Endometrium (tissue), 2 donors: ENCODE measurements around the gene SERPINA1.
"Not testable (repeated sequence)": the region's sequence is repeated elsewhere in the genome, so short reads cannot be mapped to it uniquely, and the experiment has no call there.

Source experiments
- FAIRE-seq: peaks from 2 replicates; lab custom pipeline; 2012; peaks lifted over from hg19 to GRCh38; lab: Jason Lieb, UNC
- donor health status: control.
- donor health status: control.

SERPINA1 gene

DNA sequence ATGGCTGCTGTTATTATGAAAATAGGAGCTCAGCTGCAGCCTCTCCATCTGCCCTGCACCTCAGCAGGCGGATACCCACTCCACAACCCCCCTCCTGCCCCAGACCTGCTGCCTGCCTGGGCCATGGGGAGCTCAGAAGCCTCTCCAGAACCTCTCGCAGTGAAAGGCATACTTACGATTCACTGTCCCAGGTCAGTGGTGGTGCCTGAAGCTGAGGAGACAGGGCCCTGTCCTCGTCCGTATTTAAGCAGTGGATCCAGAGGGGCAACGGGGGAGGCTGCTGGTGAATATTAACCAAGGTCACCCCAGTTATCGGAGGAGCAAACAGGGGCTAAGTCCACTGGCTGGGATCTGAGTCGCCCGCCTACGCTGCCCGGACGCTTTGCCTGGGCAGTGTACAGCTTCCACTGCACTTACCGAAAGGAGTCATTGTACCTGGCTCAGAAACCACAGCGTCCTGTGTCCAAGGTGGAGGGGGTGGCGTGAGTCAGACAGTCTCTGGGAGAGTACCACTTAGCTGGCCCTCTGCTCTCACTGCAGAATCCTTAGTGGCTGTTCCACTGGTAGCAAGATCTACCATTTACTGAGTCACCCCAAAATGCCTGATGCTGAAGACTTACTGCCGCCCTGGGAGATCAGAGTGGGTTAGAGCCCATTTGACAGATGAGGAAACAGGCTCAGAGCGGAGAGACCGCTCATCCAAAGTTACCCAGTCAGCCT, at the start of gene SERPINA1:
TSS of gene SERPINA1 (minus strand) at position 219 of the 720 bp plus-strand sequence. CDS start 5,365 bp downstream, outside the sequence.
- FAIRE-seq, result no peak

DNA sequence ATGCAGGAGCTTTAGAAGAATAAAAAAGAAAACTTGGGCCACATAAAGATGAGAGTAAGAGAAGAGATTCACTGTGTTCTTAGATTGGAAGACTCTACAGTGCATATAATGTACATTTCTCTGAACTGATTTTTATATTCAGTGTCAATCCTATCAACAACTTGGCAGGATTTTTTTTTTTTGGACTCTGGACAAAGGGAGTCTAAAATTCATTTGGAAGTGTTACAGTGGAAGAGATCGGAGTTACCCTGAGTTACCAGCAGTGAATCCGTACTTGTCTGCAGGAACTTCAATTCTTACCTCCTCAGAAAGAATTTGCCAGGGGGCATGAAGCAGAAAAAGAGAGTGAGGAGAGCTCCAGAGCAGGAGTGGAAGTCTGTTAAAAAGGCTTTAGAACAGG, 40.2 kb upstream of the SERPINA1 start:
- FAIRE-seq, result no peak

DNA sequence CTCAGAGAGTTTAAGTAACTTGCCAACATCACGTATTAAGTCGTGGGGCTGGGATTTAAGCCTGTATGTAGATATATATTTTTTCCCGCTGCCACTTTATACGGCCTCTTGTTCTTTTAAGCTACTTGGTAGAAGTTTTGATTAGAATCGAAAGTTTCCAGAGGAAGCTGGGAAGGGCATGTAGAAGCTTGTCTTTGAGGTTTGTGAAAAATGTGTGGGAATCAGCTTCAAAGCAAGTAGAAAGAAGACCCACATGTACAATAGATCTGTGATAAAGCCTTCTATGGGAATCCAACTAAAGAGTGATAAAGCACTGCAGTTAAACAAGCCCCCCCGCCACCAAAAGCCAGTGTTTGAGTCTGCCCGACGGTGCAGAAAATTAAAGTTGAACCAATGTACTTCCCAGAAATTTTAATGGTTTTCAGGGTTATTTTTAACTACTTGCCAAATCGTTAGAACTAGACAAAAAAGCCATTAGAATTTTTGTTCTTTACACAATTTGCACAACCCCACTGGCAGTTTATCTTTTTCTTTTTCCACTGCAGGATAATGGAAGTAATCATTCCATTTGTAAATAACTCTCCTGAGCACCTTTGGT, 38.7 kb upstream of the SERPINA1 start:
- FAIRE-seq, result no peak

DNA sequence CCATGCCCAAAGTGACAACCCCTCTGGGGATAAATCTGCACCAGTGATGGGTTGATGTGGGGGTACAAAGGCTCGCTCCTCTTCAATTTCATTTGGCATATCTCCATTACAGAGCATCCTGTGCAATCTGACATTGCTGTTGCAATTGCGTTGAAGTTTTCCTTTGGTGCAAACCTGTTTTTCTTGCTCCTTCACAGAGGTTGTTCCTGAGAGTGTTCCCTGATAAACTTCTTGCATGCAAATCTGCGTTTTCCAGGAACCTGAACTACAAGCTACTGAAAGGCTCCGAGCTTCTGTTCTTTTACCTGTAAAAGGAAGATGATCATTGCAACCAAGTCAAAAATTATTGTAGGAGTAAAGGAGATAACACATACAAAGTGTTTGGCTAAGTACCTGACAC, 38.1 kb upstream of the SERPINA1 start:
- FAIRE-seq, result no peak

DNA sequence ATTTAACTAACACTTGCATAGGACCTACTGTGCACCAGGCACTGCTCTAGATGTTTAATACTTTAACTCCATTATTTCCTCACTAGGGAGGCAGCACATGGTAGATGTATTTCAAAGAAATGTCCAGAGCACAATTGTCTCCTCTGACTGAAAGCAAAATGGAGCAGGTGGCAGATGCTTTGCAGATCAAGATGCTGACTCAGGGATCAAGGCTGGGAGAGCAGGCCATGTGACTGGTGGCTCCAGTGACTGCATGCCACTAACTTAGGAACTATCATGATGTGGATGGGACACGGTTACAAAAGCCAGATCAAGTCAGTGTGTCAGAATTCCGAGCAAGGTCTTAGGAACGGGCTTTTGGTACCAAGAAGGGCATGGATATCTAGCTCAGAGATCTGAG, 36.0 kb upstream of the SERPINA1 start:
- FAIRE-seq, result no peak

DNA sequence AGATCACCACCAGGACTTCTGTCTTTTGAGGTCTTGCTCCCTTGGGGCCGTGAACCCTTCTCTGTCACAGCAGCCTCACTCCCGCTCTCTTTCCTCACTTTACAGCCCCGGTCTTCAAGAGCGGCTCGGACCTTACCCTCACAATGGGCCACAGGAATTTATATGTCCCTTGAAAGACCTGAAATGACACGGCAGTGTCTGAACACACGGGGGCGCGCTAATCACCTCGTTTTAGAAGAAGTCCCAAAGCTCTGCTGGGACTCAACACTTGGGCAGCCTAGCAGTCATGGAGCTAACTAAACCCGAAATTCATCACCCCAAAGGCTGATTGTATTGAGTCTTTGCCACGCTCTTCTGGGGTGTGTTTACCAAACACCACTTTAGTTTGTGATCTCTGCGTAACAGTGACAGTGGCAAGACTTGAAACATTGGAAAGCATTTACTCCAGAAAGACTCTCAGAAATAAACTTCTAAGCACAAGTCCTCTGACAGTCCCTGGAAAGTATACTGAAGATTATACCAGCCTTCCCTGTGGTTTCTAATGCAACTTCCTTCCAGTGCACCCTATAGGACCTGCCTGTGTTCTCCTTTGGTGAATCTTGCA, 35.2 kb upstream of the SERPINA1 start:
- FAIRE-seq, result no peak

DNA sequence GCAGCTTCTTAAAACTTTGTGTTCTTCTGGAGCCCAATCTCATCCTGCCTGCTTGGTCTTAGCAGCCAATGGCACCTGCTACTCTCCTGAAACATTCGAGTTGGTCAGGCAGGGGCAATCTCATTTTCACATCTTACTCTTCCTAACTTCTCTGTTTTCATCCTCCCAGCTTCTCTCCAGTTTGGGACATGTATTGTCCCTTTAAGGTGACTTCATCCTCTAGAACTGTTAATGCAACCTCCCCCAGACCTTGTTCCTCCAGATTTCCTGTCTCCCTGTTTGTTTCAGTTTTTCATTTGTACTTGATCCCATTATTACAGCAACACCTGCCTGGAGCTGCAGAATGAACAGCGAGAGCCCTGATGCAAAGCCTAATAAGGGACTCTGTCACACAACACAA, 32.9 kb upstream of the SERPINA1 start:
- no peak for FAIRE-seq

DNA sequence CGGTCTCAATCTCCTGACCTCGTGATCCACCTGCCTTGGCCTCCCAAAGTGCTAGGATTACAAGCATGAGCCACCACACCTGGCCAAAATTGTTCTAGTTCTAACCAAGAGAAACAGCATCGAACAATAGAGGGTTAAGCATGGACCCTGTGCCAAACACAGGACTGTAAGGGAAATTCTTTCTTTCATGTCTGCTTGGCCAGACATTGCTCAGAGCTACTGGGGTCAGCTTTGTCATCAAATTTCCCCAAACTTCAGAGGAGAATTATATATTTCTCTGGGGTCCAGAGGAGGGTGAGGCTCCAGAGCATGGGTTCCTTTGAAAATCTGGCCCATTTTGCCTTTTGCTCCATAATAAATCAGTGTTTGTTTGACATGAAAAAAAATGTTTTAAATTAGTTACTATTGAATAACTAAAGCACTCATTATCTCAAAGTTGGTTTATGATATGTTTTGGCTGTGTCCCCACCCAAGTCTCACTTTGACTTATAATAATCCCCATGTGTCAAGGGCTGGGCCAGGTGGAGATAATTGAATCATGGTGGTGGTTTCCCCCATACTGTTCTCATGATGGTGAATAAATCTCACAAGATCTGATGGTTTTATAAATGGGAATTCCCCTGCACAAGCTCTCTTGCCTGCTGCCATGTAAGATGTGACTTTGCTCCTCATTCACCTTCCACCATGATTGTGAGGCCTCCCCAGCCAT, 29.2 kb upstream of the SERPINA1 start:
- FAIRE-seq, result not testable (repeated sequence)

DNA sequence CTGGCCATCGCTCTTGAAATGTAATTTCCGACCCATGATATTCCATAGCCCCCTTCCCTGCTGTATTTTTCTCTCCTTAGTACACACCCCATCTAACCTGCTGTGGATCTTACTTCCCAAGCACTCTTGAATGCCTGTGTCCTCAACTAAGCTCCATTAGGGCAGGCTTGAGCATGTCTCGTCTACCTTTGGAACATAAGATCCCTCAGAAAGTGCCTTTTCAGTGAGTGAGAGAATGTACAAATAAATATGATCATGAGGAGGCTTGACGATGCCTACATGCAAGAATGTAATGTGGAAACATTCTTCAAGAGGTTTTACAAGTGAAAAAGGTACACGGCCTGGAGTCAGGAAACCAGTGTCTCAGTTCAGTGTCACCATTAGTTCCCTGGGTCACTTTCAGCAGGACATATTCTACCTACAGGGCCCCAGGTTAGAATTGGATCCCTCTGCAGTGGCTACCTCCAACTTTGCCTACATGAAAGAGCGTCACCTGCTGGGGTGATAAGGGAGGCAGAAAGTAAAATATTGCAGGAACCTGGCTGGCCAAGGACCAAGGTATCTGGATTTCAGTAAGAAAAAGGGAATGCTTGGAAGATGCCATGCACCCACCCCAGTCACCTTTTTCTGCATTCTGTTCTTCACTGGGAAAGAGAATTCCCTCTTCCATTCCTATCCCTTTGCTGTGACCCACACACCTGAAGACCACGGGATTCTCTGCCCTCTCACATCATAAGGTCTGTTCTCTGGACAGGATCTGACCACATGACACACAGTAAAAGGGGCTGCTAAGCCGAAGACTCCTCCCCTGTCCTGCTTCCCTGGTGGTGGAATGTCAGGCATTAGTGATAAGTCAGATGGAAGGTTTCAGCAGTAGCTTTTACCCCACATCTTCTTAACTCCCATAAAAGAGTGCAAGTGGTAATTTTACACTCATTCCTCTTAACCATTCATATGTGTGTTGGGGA, 24.6 kb upstream of the SERPINA1 start:
- no peak for FAIRE-seq

DNA sequence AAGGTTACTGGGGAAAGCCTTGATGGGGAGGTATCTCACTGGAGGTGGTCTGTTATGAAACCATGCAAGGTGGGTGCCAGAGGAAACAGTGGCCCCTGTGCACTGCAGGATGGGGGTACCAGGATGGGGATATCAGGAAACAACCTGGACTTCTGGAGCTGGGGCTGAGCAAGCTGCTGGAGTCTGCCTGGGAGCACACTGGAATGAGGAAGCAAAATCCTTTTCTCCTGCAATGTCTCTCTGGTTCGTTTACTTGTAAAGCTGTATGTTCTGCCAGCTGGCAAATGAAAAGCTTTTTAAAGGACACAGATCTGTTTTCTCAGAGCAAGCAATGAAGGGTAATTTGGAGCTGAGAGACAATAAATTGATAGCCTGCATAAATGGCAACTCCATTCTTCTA, 23.2 kb upstream of the SERPINA1 start:
- no peak for FAIRE-seq

DNA sequence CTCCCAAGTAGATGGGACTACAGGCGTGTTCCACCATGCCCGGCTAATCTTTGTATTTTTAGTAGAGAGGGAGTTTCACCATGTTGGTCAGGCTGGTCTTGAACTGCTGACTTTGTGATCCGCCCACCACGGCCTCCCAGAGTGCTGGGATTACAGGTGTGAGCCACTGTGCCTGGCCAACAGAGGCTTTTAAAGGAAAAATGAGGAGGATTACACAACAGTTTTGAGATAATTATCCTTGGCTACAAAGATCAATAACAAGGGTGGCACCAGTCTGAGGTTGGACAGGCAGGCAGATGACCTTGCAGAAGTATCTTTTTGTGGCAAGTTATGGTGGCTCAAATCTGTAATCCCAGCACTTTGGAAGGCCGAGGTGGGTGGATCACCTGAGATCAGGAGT, 21.0 kb upstream of the SERPINA1 start:
- not testable (repeated sequence) for FAIRE-seq

DNA sequence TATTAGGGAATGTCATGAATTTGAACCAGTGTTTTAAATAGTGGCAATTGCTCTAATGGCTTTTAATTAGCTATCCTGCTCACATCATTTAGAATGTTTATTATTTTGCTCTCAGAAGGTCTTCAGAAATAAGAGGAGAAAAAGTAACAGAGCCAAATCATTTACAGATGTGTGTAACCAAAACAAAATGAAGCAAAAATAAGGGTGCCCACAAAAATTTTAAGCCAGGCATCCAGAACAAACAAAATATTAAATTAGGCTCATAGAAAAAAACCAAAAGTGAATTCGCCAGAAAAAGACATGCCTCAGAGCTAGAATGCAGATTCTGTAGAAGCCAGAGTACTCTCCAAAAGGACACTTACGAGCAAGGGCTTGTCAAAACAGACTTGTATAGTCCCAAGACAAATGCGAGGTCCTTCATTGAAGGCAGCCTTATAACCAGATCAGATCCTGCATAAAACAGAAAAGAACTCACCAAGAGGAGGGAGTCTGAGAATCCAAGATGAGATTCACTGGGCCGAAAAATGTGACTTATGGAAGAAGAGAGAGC, 20.2 kb upstream of the SERPINA1 start:
- FAIRE-seq, result peak; percentile 91

DNA sequence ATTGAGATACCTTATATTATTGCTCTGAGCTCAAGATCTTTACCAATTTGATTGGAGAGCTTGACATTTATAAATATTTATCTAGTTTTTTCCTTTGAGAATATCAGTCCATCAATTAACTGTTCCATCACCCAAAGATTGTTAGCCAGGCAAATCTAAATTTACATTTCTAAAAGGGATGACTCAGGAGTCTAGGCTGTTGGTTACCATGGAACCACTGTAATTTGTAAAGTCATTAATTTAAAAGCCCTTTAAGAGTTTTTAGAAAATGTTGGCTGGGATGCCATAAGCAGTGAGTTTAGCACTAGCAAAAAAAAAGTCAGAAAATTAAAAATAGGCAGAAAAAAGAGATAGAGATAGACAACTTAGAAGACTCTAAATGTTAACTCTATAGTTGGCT, 19.5 kb upstream of the SERPINA1 start:
- peak; percentile 89 for FAIRE-seq

DNA sequence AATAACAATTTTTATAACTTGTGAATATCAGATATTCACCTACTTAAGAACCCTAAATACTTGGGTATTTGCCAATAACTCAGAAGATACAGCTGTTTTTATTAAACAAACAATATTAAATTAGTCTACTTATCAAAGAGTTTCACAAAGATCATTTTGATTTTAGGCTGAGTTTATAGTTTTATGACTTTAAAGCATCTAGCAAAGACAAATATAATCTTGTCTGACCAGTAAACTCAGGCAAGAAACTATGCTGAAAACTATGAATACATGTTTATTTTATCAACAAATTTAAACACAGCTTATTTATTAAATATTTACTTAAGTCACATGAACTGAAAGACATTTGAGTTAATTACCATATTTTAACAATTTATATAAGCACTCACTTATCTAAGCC, 18.5 kb upstream of the SERPINA1 start:
- FAIRE-seq, result no peak

DNA sequence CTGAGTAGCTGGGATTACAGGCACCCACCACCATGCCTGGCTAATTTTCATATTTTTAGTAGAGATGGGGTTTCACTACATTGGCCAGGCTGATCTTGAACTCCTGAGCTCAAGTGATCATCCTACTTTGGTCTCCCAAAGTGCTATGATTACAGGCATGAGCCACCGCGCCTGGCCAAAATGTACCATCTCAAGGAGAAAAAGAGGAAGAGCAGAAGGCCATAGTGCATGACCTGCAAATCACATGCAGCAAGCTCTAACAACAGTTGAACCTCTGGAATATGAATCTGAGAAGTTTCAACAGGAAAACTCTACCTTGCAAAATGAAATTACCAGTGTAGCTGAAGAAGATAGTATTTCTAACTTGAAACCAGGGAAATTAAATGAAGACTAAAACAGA, 17.1 kb upstream of the SERPINA1 start:
- FAIRE-seq, result no peak

DNA sequence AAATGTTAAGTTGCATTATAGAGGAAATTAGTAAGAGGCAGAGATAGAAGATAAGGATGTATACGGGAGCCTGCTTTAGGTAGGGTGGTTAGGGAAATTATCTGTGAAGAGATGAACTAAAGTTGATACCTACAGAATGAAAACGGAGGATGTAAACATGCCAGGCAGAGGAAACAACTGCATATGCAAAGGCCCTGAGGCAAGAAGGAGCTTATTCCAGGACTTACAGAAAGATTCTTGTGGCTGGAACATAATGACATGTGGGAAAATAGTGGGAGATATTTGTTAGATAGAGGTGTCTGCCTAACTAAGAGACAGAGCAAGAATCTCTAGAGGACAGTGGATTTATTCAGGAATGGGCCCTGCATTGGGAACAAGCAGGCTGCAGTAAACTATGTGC, 16.2 kb upstream of the SERPINA1 start:
- no peak for FAIRE-seq

DNA sequence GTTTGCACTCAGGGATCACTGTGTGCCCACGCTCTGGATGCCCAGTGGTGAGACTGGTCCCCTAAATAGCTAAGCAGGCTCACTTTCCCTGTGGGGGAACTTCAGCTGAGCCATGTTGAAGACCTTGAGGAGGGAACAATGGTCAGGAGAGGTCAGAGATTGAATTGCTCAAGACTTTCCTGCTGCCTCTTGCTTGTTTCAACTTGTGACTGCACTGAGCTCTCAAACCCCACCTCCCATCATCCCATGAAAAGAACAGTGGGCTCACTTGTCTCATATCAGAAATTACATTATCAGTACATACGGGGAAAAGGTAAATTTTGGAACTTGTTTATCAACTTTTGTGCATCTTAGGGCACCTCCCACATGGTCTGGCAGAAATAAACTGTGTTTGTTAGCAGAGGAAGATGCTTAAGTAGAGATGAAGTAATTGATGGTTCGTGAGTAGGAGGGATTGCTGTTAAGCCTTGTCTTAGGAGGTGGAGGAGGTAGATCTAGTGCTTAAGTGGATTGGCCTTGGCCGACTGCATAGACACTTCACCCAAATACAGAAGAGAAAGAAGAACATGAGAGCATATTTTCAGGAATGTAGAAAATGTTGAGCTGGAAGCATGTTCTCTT, 15.0 kb upstream of the SERPINA1 start:
- FAIRE-seq, result no peak

DNA sequence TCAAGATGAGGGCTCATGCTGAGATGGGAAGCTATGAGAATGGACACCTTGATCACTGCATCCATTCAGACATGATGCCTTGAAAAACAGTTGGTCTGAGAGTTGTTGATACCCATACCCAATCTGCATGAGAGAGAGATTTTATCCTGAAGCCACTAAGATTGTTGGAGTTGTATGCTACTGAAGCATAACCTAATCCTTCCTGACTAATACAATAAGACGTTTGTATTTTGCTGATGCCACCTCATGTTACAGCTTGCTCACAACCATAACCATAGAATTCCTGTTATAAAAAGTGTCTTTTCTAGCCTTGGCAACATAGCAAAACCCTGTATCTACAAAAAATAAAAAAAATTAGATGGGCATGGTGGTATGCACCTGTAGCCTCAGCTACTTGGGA, 12.7 kb upstream of the SERPINA1 start:
- FAIRE-seq, result no peak

DNA sequence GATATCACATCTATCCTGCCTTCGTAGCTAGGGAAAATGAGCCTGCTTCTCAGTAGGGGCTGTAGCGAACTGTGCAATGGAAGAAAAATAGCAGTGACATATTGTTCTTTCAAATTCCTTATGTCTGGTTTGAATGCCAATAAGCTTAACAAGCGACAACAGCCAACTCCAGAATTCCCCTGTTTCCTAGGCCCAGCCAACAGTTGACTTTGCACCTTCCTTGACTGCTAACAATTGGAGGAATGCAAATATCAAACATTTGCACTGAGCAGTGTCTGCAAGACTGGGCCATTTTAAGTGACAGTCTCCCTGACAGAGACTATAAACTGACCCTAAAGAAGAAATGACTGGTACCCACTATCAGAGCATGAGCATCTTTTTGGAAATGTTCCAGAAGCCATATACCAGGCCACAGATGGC, 12.0 kb upstream of the SERPINA1 start:
- FAIRE-seq, result no peak

DNA sequence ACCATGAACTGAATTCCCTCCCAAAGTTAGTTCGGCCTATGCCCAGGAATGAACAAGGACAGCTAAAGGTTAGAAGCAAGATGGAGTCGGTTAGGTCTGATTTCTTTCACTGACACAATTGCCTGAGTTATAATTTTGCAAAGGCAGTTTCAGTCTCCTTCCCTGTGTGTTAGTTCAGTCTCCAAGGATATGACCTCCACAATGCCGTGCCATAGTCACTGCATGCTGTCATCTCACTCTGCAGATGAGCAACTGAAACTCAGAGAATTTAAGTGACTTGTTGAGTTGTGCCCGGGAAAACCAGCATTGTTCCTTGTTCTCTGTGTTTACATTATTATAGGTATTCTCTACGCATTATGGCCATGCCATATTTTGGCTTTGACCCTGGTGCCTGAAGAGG, 10.1 kb upstream of the SERPINA1 start:
- no peak for FAIRE-seq

DNA sequence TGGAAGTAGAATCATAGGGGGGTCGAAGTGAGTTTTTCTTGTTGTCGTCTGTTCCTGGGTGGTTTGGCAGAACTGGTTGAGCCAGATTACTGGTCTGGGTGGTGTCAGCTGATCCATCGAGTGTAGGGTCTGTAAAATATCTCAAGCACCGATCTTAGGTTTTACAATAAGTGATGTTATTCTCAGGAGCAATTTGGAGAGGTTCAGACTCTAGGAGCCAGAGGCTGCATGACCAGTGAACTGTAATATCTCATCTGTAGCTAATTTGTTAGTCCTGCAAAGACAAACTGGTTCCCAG, 9.7 kb upstream of the SERPINA1 start:
- no peak for FAIRE-seq
